ENCODE measurements around the gene BID.

Gene BID

GRCh38 chr22:17738386-17739128 is 35.7 kb downstream of the BID start:
- H3K9me3 ChIP-seq (ENCODE audit: severe bottlenecking), result no peaks in the 10 kb centered on the region
- peaks cover 64% of the 10 kb centered on the region for H3K36me3 ChIP-seq
- no peaks in the 10 kb centered on the region for H3K27me3 ChIP-seq (ENCODE audit: insufficient read depth, low read depth, severe bottlenecking)
- DNase-seq, result no peak
- no peak for TF ChIP-seq CTCF (IDR thresholded peaks at IDR 0.05; ENCODE audit: low read depth, low read length)
- no peak overlapping the region for H3K27ac ChIP-seq
- no peak overlapping the region for H3K4me3 ChIP-seq (ENCODE audit: low read depth, low read length)

GRCh38 chr22:17734187-17734586 is 40.1 kb downstream of the BID start:
- H3K36me3 ChIP-seq, result peaks cover 70% of the 10 kb centered on the region
- no peak for DNase-seq

GRCh38 chr22:17733466-17733865 is 40.8 kb downstream of the BID start:
- Histone ChIP-seq H3K36me3 (peaks cover 63% of the 10 kb centered on the region), H3K27ac (no peak overlapping the region), H3K9me3 (ENCODE audit: severe bottlenecking) (no peaks in the 10 kb centered on the region)

More at GRCh38 chr22:17734187-17734586, 40.1 kb downstream of the BID start:
- no peak overlapping the region for H3K4me3 ChIP-seq (ENCODE audit: low read depth, low read length)
- TF ChIP-seq CTCF (IDR thresholded peaks at IDR 0.05; ENCODE audit: low read depth, low read length), result no peak
- H3K27ac ChIP-seq, result no peak overlapping the region
- no peaks in the 10 kb centered on the region for H3K9me3 ChIP-seq (ENCODE audit: severe bottlenecking)
- no peaks in the 10 kb centered on the region for H3K27me3 ChIP-seq (ENCODE audit: insufficient read depth, low read depth, severe bottlenecking)

GRCh38 chr22:17732251-17732854 is 41.9 kb downstream of the BID start:
- Histone ChIP-seq H3K27ac (no peak overlapping the region), H3K9me3 (ENCODE audit: severe bottlenecking) (no peaks in the 10 kb centered on the region), H3K4me3 (ENCODE audit: low read depth, low read length) (no peak overlapping the region), H3K27me3 (ENCODE audit: insufficient read depth, low read depth, severe bottlenecking) (no peaks in the 10 kb centered on the region), H3K36me3 (peaks cover 58% of the 10 kb centered on the region)
- no peak for DNase-seq
- TF ChIP-seq CTCF (IDR thresholded peaks at IDR 0.05; ENCODE audit: low read depth, low read length), result no peak

More at GRCh38 chr22:17733466-17733865, 40.8 kb downstream of the BID start:
- no peak overlapping the region for H3K4me3 ChIP-seq (ENCODE audit: low read depth, low read length)
- no peak for DNase-seq
- TF ChIP-seq CTCF (IDR thresholded peaks at IDR 0.05; ENCODE audit: low read depth, low read length), result no peak
- H3K27me3 ChIP-seq (ENCODE audit: insufficient read depth, low read depth, severe bottlenecking), result no peaks in the 10 kb centered on the region

- Histone ChIP-seq H3K4me3 (ENCODE audit: low read depth, low read length) (no peak overlapping the region), H3K27ac (no peak overlapping the region), H3K9me3 (ENCODE audit: severe bottlenecking) (no peaks in the 10 kb centered on the region), H3K27me3 (ENCODE audit: insufficient read depth, low read depth, severe bottlenecking) (no peaks in the 10 kb centered on the region), H3K36me3 (peaks cover 44% of the 10 kb centered on the region)
- no peak for DNase-seq
- TF ChIP-seq CTCF (IDR thresholded peaks at IDR 0.05; ENCODE audit: low read depth, low read length), result no peak
Observed at GRCh38 chr22:17729561-17729960, 44.7 kb downstream of the BID start.
